Erythroblast (primary cell): Measurements from ENCODE around the gene NFIA.

Experiments used
- GATA1 ChIP-seq: IDR thresholded peaks from 2 replicates; pipeline ENCODE4 v1.6.1; 2011; ENCODE audit warnings: low read depth, mild to moderate bottlenecking, control low read depth, low read length, moderate library complexity
- POLR2A ChIP-seq: IDR thresholded peaks from 2 replicates; pipeline ENCODE4 v1.6.1; 2011; ENCODE audit warnings: mild to moderate bottlenecking, low read length

GRCh38 chr1:61051443-61051718, 31.0 kb upstream of the NFIA start:
- TF ChIP-seq POLR2A = no peak
- no peak for TF ChIP-seq GATA1
